Measurements from ENCODE around the gene TNFAIP1. TPM values are rescaled to one million over a fixed set of nuclear protein-coding genes. Genes with fewer than 3 reads are reported as not detected.

TNFAIP1 gene
- total RNA-seq, 6 experiments from 2014 or later = 73.8 to 89.7 (median 85.2) TPM

- Mint-ChIP-seq H3K27me3 (ENCODE audit: insufficient read depth) (no peaks in the 10 kb centered on the region; the same call in 1 of the 2 replicates), H3K36me3 (ENCODE audit: low read depth) (peaks cover 23% of the 10 kb centered on the region; the same call in 1 of the 2 replicates), H3K9me3 (no peaks in the 10 kb centered on the region), H3K27ac (no peak overlapping the region), H3K4me1 (ENCODE audit: low read depth) (peaks cover 21% of the 10 kb centered on the region), H3K4me3 (no peak overlapping the region)
- no peak for DNase-seq
- TF ChIP-seq, protein P1, sequence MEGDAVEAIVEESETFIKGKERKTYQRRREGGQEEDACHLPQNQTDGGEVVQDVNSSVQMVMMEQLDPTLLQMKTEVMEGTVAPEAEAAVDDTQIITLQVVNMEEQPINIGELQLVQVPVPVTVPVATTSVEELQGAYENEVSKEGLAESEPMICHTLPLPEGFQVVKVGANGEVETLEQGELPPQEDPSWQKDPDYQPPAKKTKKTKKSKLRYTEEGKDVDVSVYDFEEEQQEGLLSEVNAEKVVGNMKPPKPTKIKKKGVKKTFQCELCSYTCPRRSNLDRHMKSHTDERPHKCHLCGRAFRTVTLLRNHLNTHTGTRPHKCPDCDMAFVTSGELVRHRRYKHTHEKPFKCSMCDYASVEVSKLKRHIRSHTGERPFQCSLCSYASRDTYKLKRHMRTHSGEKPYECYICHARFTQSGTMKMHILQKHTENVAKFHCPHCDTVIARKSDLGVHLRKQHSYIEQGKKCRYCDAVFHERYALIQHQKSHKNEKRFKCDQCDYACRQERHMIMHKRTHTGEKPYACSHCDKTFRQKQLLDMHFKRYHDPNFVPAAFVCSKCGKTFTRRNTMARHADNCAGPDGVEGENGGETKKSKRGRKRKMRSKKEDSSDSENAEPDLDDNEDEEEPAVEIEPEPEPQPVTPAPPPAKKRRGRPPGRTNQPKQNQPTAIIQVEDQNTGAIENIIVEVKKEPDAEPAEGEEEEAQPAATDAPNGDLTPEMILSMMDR (IDR thresholded peaks at IDR 0.05) = no peak
Measured at GRCh38 chr17:28326114-28326513, 9.4 kb upstream of the TNFAIP1 start.

- Mint-ChIP-seq H3K9me3 (no peaks in the 10 kb centered on the region), H3K27ac (no peak overlapping the region; the same call in 1 of the 2 replicates), H3K36me3 (ENCODE audit: low read depth) (peaks cover 23% of the 10 kb centered on the region; the same call in 1 of the 2 replicates), H3K27me3 (ENCODE audit: insufficient read depth) (no peaks in the 10 kb centered on the region; the same call in 1 of the 2 replicates), H3K4me1 (ENCODE audit: low read depth) (peaks cover 21% of the 10 kb centered on the region), H3K4me3 (no peak overlapping the region)
- TF ChIP-seq, protein P1 (IDR thresholded peaks at IDR 0.05) = no peak
- DNase-seq = no peak
Measured at GRCh38 chr17:28327031-28327607, 8.4 kb upstream of the TNFAIP1 start.

- H3K4me1 Mint-ChIP-seq (ENCODE audit: low read depth) = peaks cover 25% of the 10 kb centered on the region
- peaks cover 23% of the 10 kb centered on the region; the same call in 1 of the 2 replicates for H3K36me3 Mint-ChIP-seq (ENCODE audit: low read depth)
- no peak overlapping the region for H3K4me3 Mint-ChIP-seq
- peak overlapping the region; percentile 7; the same call in 1 of the 2 replicates for H3K27ac Mint-ChIP-seq
- no peaks in the 10 kb centered on the region; the same call in 1 of the 2 replicates for H3K27me3 Mint-ChIP-seq (ENCODE audit: insufficient read depth)
- no peak for DNase-seq
- H3K9me3 Mint-ChIP-seq = no peaks in the 10 kb centered on the region
- TF ChIP-seq, protein P1 (IDR thresholded peaks at IDR 0.05) = peak; percentile 40; the same call in 1 of the 2 replicates
Measured at GRCh38 chr17:28327709-28328108, 7.9 kb upstream of the TNFAIP1 start.

DNA sequence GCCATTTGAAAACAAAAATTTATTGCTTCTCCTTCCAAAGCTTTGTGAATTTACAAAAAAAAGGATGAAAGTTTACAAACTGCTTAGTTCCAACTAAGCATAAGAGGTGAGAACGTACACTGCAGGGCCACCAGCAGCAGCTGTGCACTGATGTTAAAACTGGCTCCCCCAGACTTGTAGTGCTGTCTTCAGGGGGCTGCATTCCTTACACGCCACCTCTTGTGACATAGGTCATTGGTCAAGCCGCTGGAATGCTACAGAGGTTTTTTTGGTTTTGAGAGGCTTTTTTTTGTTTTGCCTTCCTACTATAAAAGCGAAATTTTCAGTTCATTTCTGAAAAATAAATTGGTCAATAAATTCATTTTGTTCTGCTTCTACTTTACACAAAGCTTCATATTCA is 7.2 kb upstream of the TNFAIP1 start:
- H3K4me1 Mint-ChIP-seq (ENCODE audit: low read depth) = peaks cover 31% of the 10 kb centered on the region
- TF ChIP-seq, protein P1 (IDR thresholded peaks at IDR 0.05) = no peak
- H3K27me3 Mint-ChIP-seq (ENCODE audit: insufficient read depth) = no peaks in the 10 kb centered on the region; the same call in 1 of the 2 replicates
- H3K36me3 Mint-ChIP-seq (ENCODE audit: low read depth) = peaks cover 23% of the 10 kb centered on the region; the same call in 1 of the 2 replicates
- no peaks in the 10 kb centered on the region for H3K9me3 Mint-ChIP-seq
- no peak for DNase-seq
- no peak overlapping the region for H3K4me3 Mint-ChIP-seq
- H3K27ac Mint-ChIP-seq = peak overlapping the region; percentile 21; the same call in 1 of the 2 replicates

- Mint-ChIP-seq H3K9me3 (no peaks in the 10 kb centered on the region), H3K4me3 (no peak overlapping the region), H3K36me3 (ENCODE audit: low read depth) (peaks cover 23% of the 10 kb centered on the region; the same call in 1 of the 2 replicates), H3K27ac (no peak overlapping the region), H3K4me1 (ENCODE audit: low read depth) (peaks cover 47% of the 10 kb centered on the region), H3K27me3 (ENCODE audit: insufficient read depth) (no peaks in the 10 kb centered on the region; the same call in 1 of the 2 replicates)
- TF ChIP-seq, protein P1 (IDR thresholded peaks at IDR 0.05) = no peak
- DNase-seq = no peak
Measured at GRCh38 chr17:28330671-28331070, 4.9 kb upstream of the TNFAIP1 start.
